Kidney epithelial cell (primary cell): ENCODE measurements around the gene KRT77. TPM values are rescaled to one million over a fixed set of nuclear protein-coding genes. Genes with fewer than 3 reads are reported as not detected.

ENCODE experiments used
- DNase-seq: peaks from one replicate; pipeline ENCODE4 v3.0.0-alpha.2; 2010; ENCODE audit warnings: low read depth
- H3K27me3 ChIP-seq: 2 replicates; pipeline ENCODE4 v1.6.0; 2011; ENCODE audit warnings: low read length; ENCODE audit not compliant: control insufficient read depth, insufficient read depth
- H3K36me3 ChIP-seq: 2 replicates; pipeline ENCODE4 v1.5.1; 2011; ENCODE audit warnings: low read length; ENCODE audit not compliant: control insufficient read depth, insufficient read depth
- H3K4me3 ChIP-seq: 2 replicates; pipeline ENCODE4 v1.5.1; 2011; ENCODE audit warnings: low read depth, mild to moderate bottlenecking, control low read depth, low read length
- CTCF ChIP-seq: IDR thresholded peaks from 2 replicates; pipeline ENCODE4 v1.5.1; 2011; ENCODE audit warnings: mild to moderate bottlenecking, moderate library complexity, low read length, control low read depth, inconsistent platforms; ENCODE audit not compliant: insufficient read depth, poor library complexity, severe bottlenecking
- total RNA-seq: library from RNA; depleted of rRNA; stranded (reverse); fragments of >200 nt; gene quantifications from 2 replicates; pipeline ENCODE4 v1.2.3, GENCODE V29; 2015

Gene KRT77
- total RNA-seq, 1 donor from 2014 or later: not detected

DNA sequence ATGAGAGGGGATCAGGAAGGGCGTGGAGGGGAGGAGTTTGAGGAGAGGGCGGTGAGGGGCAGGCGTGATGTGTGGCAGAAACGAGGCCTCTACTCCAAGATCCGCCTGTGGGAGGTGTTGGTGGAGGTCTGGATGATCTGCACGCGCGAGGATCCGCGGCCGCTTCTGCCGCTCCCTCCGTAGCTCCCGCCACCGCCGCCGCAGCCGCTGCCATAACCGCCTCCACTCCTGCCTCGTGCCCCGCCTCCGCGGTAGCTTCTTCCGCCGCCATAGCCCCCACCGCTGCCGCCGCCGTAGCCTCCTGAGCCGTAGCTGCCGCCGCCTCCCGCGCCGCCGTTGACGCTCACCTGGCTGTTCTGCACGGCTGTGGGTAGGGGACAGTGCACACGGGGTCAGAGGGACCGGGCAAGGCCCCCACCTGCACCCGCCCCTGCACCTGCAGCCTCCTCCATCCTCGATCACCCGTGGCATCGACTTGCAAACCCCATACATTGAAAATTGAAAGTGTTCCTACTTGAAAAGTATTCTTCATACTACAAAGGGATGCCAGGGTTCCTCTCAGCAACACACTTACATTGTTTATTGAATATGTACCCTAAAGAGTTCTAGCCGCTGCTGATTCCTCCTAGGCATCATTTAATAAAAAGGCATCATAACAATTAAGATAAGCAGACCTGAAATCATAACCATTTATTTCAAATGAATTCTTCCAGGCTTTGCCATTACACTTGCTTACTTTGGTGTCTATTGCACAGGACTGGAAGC lies 12.1 kb downstream of the KRT77 start:
- peaks cover 47% of the 10 kb centered on the region for H3K27me3 ChIP-seq
- DNase-seq: no peak
- no peak overlapping the region for H3K4me3 ChIP-seq
- no peak for TF ChIP-seq CTCF
- no peaks in the 10 kb centered on the region for H3K36me3 ChIP-seq

- no peak for TF ChIP-seq CTCF
- peaks cover 46% of the 10 kb centered on the region for H3K27me3 ChIP-seq
- no peak for DNase-seq
- no peaks in the 10 kb centered on the region for H3K36me3 ChIP-seq
- H3K4me3 ChIP-seq: no peak overlapping the region
These were observed 12.8 kb downstream of the KRT77 start for GRCh38 chr12:52690351-52691075.

- TF ChIP-seq CTCF: no peak
- peaks cover 48% of the 10 kb centered on the region for H3K27me3 ChIP-seq
These were observed 13.4 kb downstream of the KRT77 start for GRCh38 chr12:52689936-52690335.

DNA sequence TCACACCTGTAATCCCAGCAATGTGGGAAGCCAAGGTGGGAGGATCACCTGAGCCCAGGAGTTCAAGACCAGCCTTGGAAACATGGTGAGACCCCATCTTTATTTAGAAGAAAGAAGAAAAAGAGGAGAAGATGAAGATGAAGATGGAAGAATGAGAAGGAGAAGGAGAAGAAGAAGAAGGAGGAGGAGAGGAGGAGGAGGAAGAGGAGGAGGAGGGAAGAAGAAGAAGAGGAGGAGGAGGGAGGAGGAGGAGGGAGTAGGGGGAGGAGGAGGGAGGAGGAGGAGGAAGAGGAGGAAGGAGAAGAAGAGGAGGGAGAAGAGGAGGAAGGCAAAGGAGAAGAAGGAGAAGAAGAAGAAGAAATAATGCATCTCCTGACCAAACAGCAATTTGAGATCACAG lies 14.1 kb downstream of the KRT77 start:
- Histone ChIP-seq H3K27me3 (peaks cover 48% of the 10 kb centered on the region), H3K4me3 (no peak overlapping the region)
- no peak for TF ChIP-seq CTCF

More at GRCh38 chr12:52689936-52690335, 13.4 kb downstream of the KRT77 start:
- H3K36me3 ChIP-seq: no peaks in the 10 kb centered on the region
- no peak overlapping the region for H3K4me3 ChIP-seq
- no peak for DNase-seq

GRCh38 chr12:52688481-52688880 lies 14.8 kb downstream of the KRT77 start:
- DNase-seq: no peak
- no peak for TF ChIP-seq CTCF
- Histone ChIP-seq H3K27me3 (peaks cover 48% of the 10 kb centered on the region), H3K36me3 (no peaks in the 10 kb centered on the region), H3K4me3 (no peak overlapping the region)

More for the DNA sequence above, 14.1 kb downstream of the KRT77 start:
- DNase-seq: no peak
- H3K36me3 ChIP-seq: no peaks in the 10 kb centered on the region
